Right renal cortex interstitium (tissue), 3 donors: ENCODE results near the gene CCR7. TPM values are rescaled to one million over a fixed set of nuclear protein-coding genes. Genes with fewer than 3 reads are reported as not detected.
A peak's percentile ranks its signal among the peaks of the same experiment; 100 is the strongest.

Experiments
- DNase-seq, 3 donors: peaks; one replicate each; pipeline ENCODE4 v3.0.0-alpha.2; 2013; ENCODE audit warnings: low read depth in 3 of 3, low spot score in 2 of 3
- polyA plus RNA-seq, 3 donors: library from polyadenylated mRNA; unstranded; fragments of 120-200 nt; gene quantifications; one replicate each; pipeline ENCODE4 v1.2.1, GENCODE V29; 2013; ENCODE audit not compliant: insufficient read length in 3 of 3

The CCR7 gene
- polyA plus RNA-seq, 3 donors = 0.21 to 0.40 (median 0.24) TPM

GRCh38 chr17:40563220-40564052 is 1.8 kb downstream of the CCR7 start:
- no peak for DNase-seq

GRCh38 chr17:40562838-40563219 is 2.4 kb downstream of the CCR7 start:
- DNase-seq = no peak

DNA sequence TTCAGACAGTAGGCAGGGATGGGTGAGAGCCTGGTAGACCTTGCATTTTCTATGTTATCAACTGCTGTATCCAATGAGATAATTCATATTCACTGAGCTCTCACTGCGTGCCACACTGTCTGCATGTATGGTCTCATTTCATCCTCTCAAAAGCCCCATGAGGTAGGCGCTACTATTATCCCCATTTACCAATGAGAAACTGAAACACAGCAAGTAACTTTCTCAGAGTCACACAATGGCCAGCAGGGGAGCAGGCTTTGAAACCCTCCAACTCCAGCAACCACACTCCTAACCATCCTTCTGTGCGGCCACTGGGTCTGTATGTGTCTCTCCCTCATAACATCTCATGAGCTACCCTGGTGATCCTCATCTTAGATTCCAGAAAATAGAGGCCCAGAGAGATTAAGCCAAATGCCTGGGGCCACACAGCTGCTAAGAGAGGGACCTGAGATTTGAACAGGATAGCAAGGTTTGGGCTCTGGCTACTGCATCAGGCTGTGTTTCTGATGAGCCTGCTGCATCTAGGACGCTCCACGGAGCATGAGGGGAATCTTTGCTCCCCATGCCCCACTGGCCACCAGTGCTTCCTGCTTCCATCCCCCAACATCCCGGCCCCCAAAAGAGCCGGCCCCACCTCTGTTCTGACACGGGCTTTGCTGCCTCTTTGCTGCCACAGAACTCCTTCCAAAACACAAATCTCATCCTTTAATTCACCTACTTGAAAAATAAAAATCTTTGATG is 3.2 kb downstream of the CCR7 start:
- DNase-seq = no peak

DNA sequence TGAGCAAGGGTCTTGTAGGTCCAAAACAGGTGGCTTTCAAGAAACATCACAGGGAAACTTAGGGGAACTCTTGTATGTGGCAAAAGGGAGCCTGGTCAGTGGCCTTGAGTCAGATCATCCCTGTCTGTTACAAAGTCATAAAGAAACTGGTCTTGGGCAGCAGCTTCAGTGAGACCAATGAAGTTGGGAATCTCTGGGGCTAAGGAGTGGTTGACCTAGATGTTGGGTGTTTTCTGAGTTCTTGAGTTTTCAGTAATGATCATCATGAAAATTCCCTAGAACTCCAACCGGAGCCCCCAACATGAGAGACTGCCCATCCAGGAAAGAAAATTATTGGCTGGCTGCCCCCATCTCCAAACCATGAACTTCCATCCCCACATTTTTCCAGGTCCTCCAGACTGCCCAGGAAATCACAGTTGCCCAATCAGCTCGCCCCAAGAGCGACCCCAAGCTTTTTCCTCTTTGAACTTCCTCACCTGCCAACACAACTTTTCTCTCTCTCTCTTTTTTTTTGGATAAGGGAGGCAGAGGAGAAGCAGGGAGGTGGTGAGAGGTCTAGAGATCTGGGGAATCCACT is 3.9 kb downstream of the CCR7 start:
- DNase-seq = no peak

GRCh38 chr17:40560592-40561293 is 4.5 kb downstream of the CCR7 start:
- DNase-seq = no peak

DNA sequence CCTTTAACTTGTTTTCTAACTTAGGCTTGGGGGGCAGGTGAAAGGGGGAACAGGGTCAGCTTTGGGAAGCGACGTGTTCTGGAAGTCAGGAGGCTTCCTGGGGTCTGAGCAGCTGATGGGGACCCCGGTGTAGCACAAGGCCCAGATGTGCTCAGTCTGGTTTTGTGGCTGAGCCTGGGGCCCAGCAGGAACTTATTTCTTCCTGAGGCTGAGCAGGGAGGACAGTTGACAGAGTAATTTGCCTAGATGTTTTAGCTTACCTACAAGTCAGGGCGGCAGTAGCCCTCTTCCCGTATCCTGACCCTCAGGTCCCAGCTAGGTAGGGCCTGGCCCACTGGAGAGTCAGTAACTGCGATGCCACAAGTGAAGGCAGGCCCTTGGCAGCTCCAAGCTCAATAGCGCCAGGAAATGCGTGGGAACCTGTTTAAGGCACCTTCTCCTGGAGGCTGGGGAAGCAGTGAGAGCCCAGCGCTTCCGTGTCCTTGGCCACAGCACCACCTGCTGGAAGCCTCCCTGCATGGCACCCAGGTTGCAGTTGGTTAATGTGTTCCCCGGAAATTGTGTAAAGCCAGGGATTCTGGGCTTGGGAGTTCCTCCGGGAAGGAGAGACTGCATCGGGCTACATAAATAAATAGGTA is 5.2 kb downstream of the CCR7 start:
- peak; percentile 86 to 88 (median 88) for DNase-seq

- DNase-seq = no peak
These were observed 5.7 kb downstream of the CCR7 start for GRCh38 chr17:40559564-40559916.

GRCh38 chr17:40558890-40559563 is 6.2 kb downstream of the CCR7 start:
- no peak for DNase-seq

- no peak for DNase-seq
These were observed 6.9 kb downstream of the CCR7 start for GRCh38 chr17:40558300-40558889.

DNA sequence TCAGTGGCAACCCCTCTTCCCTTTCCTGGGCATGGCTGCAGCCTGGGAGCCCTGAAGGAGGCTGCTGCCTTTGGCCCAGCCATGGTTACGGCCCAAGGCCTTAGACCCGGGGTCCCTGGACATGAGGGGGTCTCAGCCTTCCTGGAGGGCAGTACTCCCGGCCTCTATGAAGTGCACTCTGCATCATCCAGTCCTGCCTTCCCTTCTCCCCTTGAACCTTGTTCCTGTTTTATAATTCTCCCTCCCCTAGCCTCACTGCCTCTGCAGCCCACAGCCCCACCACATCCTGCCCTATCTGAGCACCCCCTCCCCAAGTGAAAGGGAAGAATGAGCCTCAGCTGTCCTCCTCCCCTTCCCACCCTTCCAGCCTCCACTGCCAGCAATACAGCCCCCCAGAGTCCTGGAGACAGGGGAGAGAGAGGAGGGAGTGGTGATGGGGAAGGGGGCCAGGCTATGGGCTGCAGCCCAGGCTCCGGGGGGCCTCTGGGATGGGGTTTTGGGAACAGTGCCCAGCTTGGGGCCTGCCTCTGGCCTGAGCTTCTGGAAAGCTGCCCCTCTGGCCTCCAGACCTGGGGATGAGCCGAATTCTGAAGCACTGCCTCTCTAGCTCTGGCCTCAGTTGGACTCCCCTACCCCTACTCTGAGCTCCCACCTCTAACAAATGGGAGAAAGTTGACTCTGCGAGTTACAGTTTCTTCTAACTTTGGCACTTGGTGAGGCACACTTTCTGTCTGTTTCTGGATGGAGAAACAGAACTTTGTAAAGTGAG is 7.6 kb downstream of the CCR7 start:
- no peak for DNase-seq

GRCh38 chr17:40556884-40557414 is 8.3 kb downstream of the CCR7 start:
- DNase-seq = no peak

GRCh38 chr17:40556198-40556661 is 9.0 kb downstream of the CCR7 start:
- DNase-seq = no peak

DNA sequence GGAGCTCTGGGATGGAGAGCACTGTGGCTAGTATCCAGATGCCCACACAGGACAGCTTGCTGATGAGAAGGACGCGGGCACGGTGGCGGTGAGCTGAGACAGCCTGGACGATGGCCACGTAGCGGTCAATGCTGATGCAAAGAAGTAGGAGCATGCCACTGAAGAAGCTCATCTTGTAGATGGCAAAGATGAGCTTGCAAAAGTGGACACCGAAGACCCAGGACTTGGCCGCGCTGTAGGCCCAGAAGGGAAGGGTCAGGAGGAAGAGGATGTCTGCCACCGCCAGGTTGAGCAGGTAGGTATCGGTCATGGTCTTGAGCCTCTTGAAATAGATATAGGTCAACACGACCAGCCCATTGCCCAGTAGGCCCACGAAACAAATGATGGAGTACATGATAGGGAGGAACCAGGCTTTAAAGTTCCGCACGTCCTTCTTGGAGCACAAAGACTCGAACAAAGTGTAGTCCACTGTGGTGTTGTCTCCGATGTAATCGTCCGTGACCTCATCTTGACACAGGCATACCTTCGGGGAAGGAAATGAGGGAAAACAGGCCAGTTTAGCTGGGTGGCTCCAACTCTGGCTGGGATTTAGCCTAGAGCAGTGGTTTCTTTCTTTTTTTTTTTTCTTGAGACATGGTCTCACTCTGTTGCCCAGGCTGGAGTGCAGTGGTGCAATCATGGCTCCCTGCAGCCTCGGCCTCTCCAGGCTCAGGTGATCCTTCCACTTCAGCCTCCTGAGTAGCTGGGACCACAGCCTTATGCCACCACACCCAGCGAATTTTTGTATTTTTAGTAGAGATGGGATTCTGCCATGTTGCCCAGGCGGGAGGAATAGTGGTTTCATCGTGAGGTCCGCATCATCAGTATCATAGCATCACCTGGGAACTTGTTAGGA is 9.7 kb downstream of the CCR7 start:
- no peak for DNase-seq

DNA sequence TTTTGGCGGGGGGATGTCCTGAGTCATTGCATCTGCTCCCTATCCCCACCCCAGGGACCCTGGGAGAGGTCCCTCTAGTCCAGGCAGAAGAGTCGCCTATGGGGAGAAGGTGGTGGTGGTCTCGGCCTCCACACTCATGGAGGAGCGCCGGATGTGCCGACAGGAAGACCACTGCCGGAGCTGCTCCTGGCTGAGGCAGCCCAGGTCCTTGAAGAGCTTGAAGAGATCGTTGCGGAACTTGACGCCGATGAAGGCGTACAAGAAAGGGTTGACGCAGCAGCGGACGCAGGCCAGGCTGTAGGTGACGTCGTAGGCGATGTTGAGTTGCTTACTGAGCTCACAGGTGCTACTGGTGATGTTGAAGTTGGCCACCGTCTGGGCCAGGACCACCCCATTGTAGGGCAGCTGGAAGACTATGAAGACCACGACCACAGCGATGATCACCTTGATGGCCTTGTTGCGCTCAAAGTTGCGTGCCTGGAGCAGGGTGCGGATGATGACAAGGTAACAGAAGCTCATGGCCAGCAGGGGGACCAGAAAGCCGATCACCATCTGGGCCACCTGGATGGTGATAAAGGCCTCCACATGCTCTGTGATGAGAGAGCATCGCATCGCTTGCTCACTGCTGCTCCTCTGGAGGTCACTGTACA is 10.5 kb downstream of the CCR7 start:
- no peak for DNase-seq

DNA sequence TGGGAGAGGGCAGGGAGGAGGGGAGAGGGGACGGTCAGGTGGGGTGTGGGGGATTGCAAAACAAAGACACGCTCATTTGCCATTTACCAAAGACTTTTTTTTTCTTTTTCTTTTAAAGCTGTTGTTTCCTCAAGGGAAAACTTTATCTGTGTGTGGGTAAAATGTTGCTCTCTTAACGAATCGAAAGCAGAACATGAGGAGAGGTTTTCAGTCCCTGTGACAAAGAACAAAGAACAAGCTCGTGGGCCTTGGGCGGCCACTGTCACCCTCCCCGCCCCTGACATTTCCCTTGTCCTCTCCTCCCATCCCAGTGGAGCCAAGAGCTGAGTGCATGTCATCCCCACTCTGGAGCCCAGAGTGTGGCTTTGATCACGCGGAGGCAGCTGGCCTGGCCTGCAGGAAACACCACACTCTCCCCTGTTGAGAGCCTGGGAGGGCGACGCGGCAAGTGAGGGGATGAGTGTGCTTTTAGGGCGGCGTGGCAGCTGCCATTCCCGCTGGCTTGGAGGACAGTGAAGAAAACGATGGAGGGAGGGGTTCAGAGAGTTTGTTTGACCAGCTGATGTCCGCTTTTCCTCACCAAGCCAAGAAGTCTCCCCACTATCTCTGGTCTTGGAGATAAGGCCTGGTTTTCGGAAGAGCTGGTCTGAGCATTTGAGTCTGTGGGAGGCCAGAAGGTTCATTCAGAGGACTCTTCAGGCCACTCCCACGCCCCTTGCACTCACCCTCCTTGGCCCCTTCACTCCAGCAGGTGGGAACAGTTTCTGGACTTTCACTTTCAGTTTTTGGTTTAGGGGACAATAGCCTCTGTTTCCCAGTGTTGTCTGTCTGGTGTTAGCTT is 11.4 kb downstream of the CCR7 start:
- DNase-seq = no peak
